Adrenal gland (tissue), 12 donors: Measurements from ENCODE around the gene ZNF335. TPM values are rescaled to one million over a fixed set of nuclear protein-coding genes. Genes with fewer than 3 reads are reported as not detected.

Experiments used
- DNase-seq, 7 donors: peaks; one replicate each; pipeline ENCODE4 v3.0.0-alpha.2; 2019 to 2020
- H3K27ac ChIP-seq, 5 donors: fragments of 200-600 bp; sonication (generic) in 4 of 5; 1 replicate in 3 of 5; 2 replicates in 2 of 5; pipeline versions ENCODE4 v1.5.1 to v1.8.0; 2016 to 2020; ENCODE audit warnings: mild to moderate bottlenecking in 1 of 5
- H3K27me3 ChIP-seq: fragments of 200-600 bp; 2 replicates; pipeline ENCODE4 v1.8.0; 2021
- H3K36me3 ChIP-seq, 2 donors: fragments of 200-600 bp; replicated peaks in 1 of 2; 1 replicate in 1 of 2; 2 replicates in 1 of 2; pipeline versions ENCODE4 v1.5.1 to v1.8.0; 2018 to 2022
- H3K4me1 ChIP-seq, 2 donors: fragments of 200-600 bp; replicated peaks in 1 of 2; 1 replicate in 1 of 2; 2 replicates in 1 of 2; pipeline versions ENCODE4 v1.5.1 to v1.8.0; 2018 to 2021
- H3K4me3 ChIP-seq, 4 donors: fragments of 200-600 bp; sonication (generic) in 3 of 4; one replicate each; pipeline ENCODE4 v1.5.1; 2016 to 2018
- H3K9me3 ChIP-seq, 3 donors: fragments of 200-600 bp; sonication (generic) in 1 of 3; replicated peaks in 1 of 3; 1 replicate in 2 of 3; 2 replicates in 1 of 3; pipeline versions ENCODE4 v1.5.1 to v1.8.0; 2016 to 2021
- CTCF ChIP-seq, 6 experiments: fragments of 450-650 bp in 4 of 6; fragments of 200-600 bp in 2 of 6; sonication (generic) in 1 of 6; IDR thresholded peaks; 1 replicate in 5 of 6; 2 replicates in 1 of 6; pipeline versions ENCODE4 v1.5.1 to v1.8.0; 2016 to 2021; ENCODE audit warnings: antibody characterized with exemption in 6 of 6, mild to moderate bottlenecking in 2 of 6, moderate library complexity in 1 of 6
- POLR2A ChIP-seq, 2 donors: fragments of 450-650 bp; IDR thresholded peaks; one replicate each; pipeline ENCODE4 v1.6.1; 2017; ENCODE audit warnings: antibody characterized with exemption in 2 of 2, mild to moderate bottlenecking in 2 of 2, moderate library complexity in 1 of 2
- WGBS, 4 donors: extraction: QIAGEN DNeasy Blood & Tissue Kit in 2 of 4; methylation state at CpG; one replicate each; pipeline versions ENCODE4 v1.1.5 to v1.1.7; 2013 to 2017; 5-methylcytosine and 5-hydroxymethylcytosine counted together
- intact Hi-C, 2 donors: fragments of 100-400 bp; cut with DNase I; formaldehyde crosslinking; loops; one replicate each; pipeline versions ENCODE4 v1.14.1 to v1.15.0; 2022 to 2023
- polyA plus RNA-seq, 3 donors: library from polyadenylated mRNA; stranded (reverse); fragments of 200-250 nt in 2 of 3; fragments of 350-450 nt in 1 of 3; fragmentation: Illumina TruSeq in 1 of 3; extraction: RNeasy Lipid Tissue Mini Kit (QIAGEN cat#74804) in 1 of 3; gene quantifications; one replicate each; pipeline ENCODE4 v1.2.3, GENCODE V29; 2013 to 2014
- total RNA-seq, 9 donors: library from RNA; depleted of rRNA in 4 of 9; stranded (reverse); fragments of >200 nt in 4 of 9; fragments of 120-200 nt in 1 of 9; fragmentation: NEBNext Ultra II Directional in 1 of 9; extraction: Animal tissue kit (Norgen Biotek cat#: 25700) in 1 of 9; gene quantifications; one replicate each; pipeline versions ENCODE4 v1.1.0 to v1.2.4, GENCODE V29; 2013 to 2023
- donor health status: healthy with polysubstance abuse.
- donor health status: Bipolar disorder and iron deficiency.
- donor health status: DM: yes; HTN: yes; CAD: no.
- donor health status: DM: no; HTN: no; CAD: no.
- donor health status: DM: no; HTN: no; CAD: no.
- donor health status: DM: yes; HTN: yes; CAD: no.

The ZNF335 gene
- total and polyA plus RNA-seq, 12 donors = 5.4 to 45.1 (median 17.7) TPM

- no peaks in the 10 kb centered on the region for H3K9me3 ChIP-seq
- H3K36me3 ChIP-seq = no peaks in the 10 kb centered on the region
- 76 to 80% (median 78%) methylated on average over 11 of the region's 11 CpGs for WGBS, 4 donors
- intact Hi-C loops = no loop called here
- no peak for TF ChIP-seq POLR2A (IDR thresholded peaks at IDR 0.05)
- no peak for TF ChIP-seq CTCF (IDR thresholded peaks at IDR 0.05)
- no peaks in the 10 kb centered on the region for H3K27me3 ChIP-seq
- no peak overlapping the region for H3K4me3 ChIP-seq
- H3K4me1 ChIP-seq = peaks cover 30 to 76% of the 10 kb centered on the region in 2 donors
- H3K27ac ChIP-seq = peak overlapping the region in 2 of 5 donors; percentile 79 to 85
- no peak for DNase-seq
Measured at GRCh38 chr20:45921337-45922189, 50.4 kb downstream of the ZNF335 start.

DNA sequence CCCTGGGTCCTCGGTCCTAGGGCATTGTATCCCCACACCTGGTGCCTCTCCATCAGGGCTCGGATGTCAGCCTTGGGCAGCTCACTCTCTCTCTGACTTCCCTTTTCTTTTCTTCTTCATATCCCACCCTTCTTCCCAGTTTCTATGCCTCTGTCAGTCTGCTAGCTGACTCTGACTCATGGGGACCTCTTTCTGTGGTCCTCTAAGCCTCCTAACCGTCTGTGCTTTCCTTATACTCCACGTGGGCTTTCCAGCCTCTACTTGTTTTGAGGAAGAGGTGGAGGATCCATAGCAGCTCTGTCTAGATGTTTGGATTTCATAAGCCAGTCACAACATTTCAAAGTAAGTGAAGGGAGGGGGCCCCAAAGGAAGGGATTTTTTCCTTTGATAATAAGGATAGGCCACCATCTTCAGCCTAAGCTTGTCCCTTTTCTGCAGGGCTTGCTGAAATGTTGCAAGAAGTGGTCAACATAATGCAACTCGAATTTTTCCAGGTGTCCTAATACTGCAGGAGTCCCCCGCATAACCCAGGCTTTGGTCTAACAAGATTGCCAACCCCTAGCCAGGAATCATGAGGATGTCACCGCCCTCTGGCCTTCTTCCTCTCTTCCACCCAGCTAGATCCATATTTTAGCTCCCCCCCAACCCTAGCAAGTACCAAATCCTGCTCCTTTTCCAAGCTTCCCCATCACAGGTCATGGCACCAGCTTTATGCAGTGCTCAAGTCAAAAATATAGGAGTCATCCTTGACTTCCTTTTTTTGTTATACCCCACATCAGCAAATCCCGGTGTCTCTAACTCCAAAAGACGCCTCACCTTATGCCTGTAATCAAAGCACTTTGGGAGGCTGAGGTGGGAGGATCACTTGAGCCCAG is 51.3 kb downstream of the ZNF335 start:
- H3K9me3 ChIP-seq = no peaks in the 10 kb centered on the region
- WGBS, 4 donors = 67 to 80% (median 74%) methylated on average over 9 of the region's 9 CpGs
- no peaks in the 10 kb centered on the region for H3K36me3 ChIP-seq
- TF ChIP-seq POLR2A (IDR thresholded peaks at IDR 0.05) (no peak), CTCF (IDR thresholded peaks at IDR 0.05) (no peak)
- intact Hi-C loops = no loop called here
- no peak for DNase-seq
- no peaks in the 10 kb centered on the region for H3K27me3 ChIP-seq
- H3K4me1 ChIP-seq = peaks cover 30 to 76% of the 10 kb centered on the region in 2 donors
- H3K27ac ChIP-seq = peak overlapping the region in 4 of 5 donors; percentile 41 to 85 (median 74)
- H3K4me3 ChIP-seq = no peak overlapping the region

DNA sequence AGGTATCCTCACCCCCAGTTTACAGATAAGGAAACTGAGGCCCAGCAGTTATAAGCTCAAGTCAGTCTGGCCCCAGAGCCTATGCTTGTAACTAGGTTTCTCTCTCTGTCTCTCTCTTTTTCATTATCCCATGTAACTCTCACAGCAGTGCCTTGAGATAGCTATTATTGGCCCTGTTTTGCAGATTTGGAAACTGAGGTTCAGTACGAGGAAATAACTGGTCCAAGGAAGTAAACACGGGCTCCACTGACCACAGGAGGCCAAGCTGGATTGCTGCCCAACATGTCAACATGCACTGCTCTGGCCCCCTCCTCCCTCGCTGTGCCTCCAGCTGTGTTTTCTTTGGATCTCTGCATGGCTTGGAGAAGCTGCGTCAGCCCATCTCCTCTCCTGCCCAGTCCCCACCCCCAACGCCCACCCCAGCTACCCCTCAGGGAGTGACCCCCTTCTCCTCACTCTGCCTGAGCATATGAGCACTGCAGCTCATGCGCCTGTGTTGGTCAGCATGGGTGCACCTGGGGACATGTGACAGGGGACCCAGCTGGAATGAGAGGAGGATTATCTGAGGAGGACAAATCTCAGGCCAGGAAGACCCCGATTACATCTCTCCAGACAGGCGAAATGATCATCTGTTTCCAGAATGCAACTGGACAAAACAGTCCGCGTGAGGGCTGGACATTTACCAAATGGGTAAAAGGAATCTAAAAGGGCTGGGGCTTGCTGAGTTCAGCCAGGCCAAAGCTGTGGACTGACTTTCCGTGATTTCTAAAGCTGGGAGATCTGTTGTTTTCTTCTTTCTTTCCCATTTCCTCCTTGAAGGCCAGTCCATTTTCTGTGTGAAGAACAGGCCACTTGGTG is 52.2 kb downstream of the ZNF335 start:
- Histone ChIP-seq H3K27me3 (no peaks in the 10 kb centered on the region), H3K4me3 (no peak overlapping the region), H3K4me1 (peaks cover 29 to 71% of the 10 kb centered on the region in 2 donors), H3K9me3 (no peaks in the 10 kb centered on the region), H3K36me3 (no peaks in the 10 kb centered on the region), H3K27ac (peak overlapping the region in 4 of 5 donors; percentile 41 to 85 (median 74))
- TF ChIP-seq CTCF (IDR thresholded peaks at IDR 0.05) (no peak), POLR2A (IDR thresholded peaks at IDR 0.05) (no peak)
- intact Hi-C loops = no loop called here
- peak in 4 of 7 donors; percentile 64 to 83 (median 68) for DNase-seq
- 38 to 51% (median 41%) methylated on average over 10 to 11 of the region's 11 CpGs for WGBS, 4 donors
